ENCODE data around the gene NOTO. TPM values are rescaled to one million over a fixed set of nuclear protein-coding genes. Genes with fewer than 3 reads are reported as not detected.
A peak's percentile ranks its signal among the peaks of the same experiment; 100 is the strongest.

NOTO gene, protein sequence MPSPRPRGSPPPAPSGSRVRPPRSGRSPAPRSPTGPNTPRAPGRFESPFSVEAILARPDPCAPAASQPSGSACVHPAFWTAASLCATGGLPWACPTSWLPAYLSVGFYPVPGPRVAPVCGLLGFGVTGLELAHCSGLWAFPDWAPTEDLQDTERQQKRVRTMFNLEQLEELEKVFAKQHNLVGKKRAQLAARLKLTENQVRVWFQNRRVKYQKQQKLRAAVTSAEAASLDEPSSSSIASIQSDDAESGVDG
- not detected in 2 replicates for total RNA-seq
- total RNA-seq (2013), result not detected
- not detected in 2 replicates for polyA plus RNA-seq
- polyA minus RNA-seq, result not detected in 2 replicates

DNA sequence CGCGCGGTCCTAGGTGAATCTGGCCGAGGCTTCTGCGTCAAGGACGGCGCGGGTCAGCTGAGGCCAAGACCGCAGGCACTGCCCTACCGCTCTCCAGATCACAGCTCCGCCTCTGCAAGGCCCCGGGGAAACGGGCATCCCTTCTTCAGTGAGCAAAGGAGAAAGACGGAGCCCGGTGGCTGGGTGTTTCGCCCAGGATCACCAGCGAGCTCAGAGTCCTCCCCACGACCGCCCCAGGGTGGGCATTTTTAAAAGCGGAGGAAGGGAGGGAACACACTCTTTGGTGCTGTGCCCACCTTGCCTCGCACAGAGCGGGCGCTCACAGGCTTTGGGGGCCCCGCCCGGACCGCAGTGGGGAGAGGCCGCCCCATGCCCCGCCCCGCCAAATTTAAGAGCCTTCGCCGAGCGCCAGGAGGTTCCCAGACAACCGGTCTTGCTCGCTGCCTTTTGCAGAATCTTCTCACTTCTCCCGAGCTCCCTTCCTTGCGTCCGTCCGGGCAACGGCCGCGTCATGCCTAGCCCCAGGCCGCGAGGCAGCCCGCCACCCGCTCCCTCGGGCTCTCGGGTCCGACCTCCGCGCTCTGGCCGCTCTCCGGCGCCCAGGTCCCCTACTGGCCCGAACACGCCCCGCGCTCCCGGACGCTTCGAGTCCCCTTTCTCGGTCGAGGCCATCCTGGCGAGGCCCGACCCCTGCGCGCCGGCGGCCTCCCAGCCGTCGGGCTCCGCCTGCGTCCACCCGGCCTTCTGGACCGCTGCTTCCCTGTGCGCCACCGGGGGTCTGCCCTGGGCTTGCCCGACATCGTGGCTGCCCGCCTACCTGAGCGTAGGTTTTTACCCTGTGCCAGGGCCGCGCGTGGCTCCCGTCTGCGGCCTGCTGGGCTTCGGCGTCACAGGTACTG is at the start of gene NOTO:
Gene NOTO, plus strand, starts transcription at position 419 of the 899 bp plus-strand sequence. Its CDS starts 93 bp downstream, at position 512.
- peak; percentile 43 for ATAC-seq (ENCODE audit: low read depth)
- peaks cover 57% of the 10 kb centered on the region for H3K27me3 Mint-ChIP-seq
- Histone ChIP-seq H3K36me3 (replicated peaks in 1 of 2; ENCODE audit: control extremely low read depth in 1 of 2, control insufficient read depth in 1 of 2, extremely low read depth in 1 of 2, insufficient read depth in 2 of 2, low read length in 1 of 2) (no peaks in the 10 kb centered on the region), H3K4me1 (ENCODE audit: control insufficient read depth in 2 of 2, insufficient read depth in 2 of 2, low read length in 2 of 2) (peaks cover 14 to 17% of the 10 kb centered on the region in 2 donors), H3K27ac (ENCODE audit: low read length in 2 of 2) (no peak within 1 kb of the TSS), H4K20me1 (ENCODE audit: control insufficient read depth, insufficient read depth, low read length, poor library complexity, severe bottlenecking) (no peaks in the 10 kb centered on the region), H2AFZ (ENCODE audit: insufficient read depth, low read depth, low read length, poor library complexity, severe bottlenecking) (peak within 1 kb of the TSS; percentile 54), H3K4me3 (ENCODE audit: control extremely low read depth in 1 of 5, extremely low read depth in 1 of 5, insufficient read depth in 1 of 5, low read depth in 2 of 5, low read length in 4 of 5) (peak within 1 kb of the TSS in 3 of 5 experiments; percentile 29 to 40 (median 39)), H3K4me2 (replicated peaks; ENCODE audit: low read depth, low read length, poor library complexity, severe bottlenecking) (peak within 1 kb of the TSS; percentile 77), H3K27me3 (replicated peaks in 1 of 4; ENCODE audit: control extremely low read depth in 1 of 4, control insufficient read depth in 3 of 4, insufficient read depth in 4 of 4, low read length in 3 of 4) (peaks cover 0 to 50% (median 22%) of the 10 kb centered on the region in 4 experiments), H3K9ac (ENCODE audit: low read length) (peak within 1 kb of the TSS; percentile 37), H3K79me2 (ENCODE audit: control insufficient read depth, insufficient read depth, low read length) (no peaks in the 10 kb centered on the region), H3K9me3 (ENCODE audit: control extremely low read depth in 1 of 3, control insufficient read depth in 2 of 3, insufficient read depth in 1 of 3, low read length in 2 of 3) (peaks cover 0 to 16% (median 1%) of the 10 kb centered on the region in 3 donors)
- H3K4me3 Mint-ChIP-seq, result peak within 1 kb of the TSS; percentile 68
- TF ChIP-seq, protein P1, sequence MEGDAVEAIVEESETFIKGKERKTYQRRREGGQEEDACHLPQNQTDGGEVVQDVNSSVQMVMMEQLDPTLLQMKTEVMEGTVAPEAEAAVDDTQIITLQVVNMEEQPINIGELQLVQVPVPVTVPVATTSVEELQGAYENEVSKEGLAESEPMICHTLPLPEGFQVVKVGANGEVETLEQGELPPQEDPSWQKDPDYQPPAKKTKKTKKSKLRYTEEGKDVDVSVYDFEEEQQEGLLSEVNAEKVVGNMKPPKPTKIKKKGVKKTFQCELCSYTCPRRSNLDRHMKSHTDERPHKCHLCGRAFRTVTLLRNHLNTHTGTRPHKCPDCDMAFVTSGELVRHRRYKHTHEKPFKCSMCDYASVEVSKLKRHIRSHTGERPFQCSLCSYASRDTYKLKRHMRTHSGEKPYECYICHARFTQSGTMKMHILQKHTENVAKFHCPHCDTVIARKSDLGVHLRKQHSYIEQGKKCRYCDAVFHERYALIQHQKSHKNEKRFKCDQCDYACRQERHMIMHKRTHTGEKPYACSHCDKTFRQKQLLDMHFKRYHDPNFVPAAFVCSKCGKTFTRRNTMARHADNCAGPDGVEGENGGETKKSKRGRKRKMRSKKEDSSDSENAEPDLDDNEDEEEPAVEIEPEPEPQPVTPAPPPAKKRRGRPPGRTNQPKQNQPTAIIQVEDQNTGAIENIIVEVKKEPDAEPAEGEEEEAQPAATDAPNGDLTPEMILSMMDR (IDR thresholded peaks at IDR 0.05), result no peak
- no peak for TF ChIP-seq EZH2 (IDR thresholded peaks at IDR 0.05; ENCODE audit: borderline replicate concordance, insufficient read depth, low read depth, low read length, poor library complexity, severe bottlenecking)
- no peaks in the 10 kb centered on the region for H3K9me3 Mint-ChIP-seq (ENCODE audit: insufficient read depth)
- H3K27ac Mint-ChIP-seq, result no peak within 1 kb of the TSS
- peaks cover 11% of the 10 kb centered on the region for H3K4me1 Mint-ChIP-seq
- ChIA-PET POLR2A (interaction anchor here (0.6 kb wide), 1 partner anchor 295 kb away, joined by 3 read pairs; no protein-coding TSS in a partner anchor), CTCF (interaction anchor here (0.6 to 1.1 kb wide), 2 partner anchors 35 to 116 kb away, joined by 3 read pairs; no protein-coding TSS in a partner anchor)
- DNase-seq, result peak; percentile 29
- WGBS (ENCODE audit: insufficient coverage), result 10% methylated on average over 84 of the region's 87 CpGs
- intact Hi-C loops (cut with micrococcal nuclease), result no loop called here

All from B cell (primary cell).